Spleen (tissue), 11 donors: ENCODE results near the gene TFPI. TPM values are rescaled to one million over a fixed set of nuclear protein-coding genes. Genes with fewer than 3 reads are reported as not detected.

Experiments used
- DNase-seq: peaks from one replicate; pipeline ENCODE4 v3.0.0-alpha.2; 2020
- H3K27ac ChIP-seq, 8 donors: fragments of 200-600 bp; sonication (generic) in 7 of 8; 1 replicate in 4 of 8; 2 replicates in 4 of 8; pipeline versions ENCODE4 v1.5.0 to v1.8.0; 2016 to 2021; ENCODE audit warnings: inconsistent platforms in 4 of 8, mild to moderate bottlenecking in 4 of 8, moderate library complexity in 1 of 8
- H3K27me3 ChIP-seq, 7 donors: fragments of 200-600 bp; sonication (generic) in 6 of 7; replicated peaks in 1 of 7; 1 replicate in 4 of 7; 2 replicates in 3 of 7; pipeline versions ENCODE4 v1.5.0 to v1.8.0; 2016 to 2021; ENCODE audit warnings: inconsistent platforms in 3 of 7, mild to moderate bottlenecking in 1 of 7
- H3K36me3 ChIP-seq, 6 donors: fragments of 200-600 bp; sonication (generic) in 5 of 6; 1 replicate in 4 of 6; 2 replicates in 2 of 6; pipeline versions ENCODE4 v1.5.0 to v1.8.0; 2016 to 2021; ENCODE audit warnings: inconsistent platforms in 2 of 6
- H3K4me1 ChIP-seq, 6 donors: fragments of 200-600 bp; sonication (generic) in 5 of 6; 1 replicate in 3 of 6; 2 replicates in 3 of 6; pipeline versions ENCODE4 v1.5.0 to v1.8.0; 2016 to 2021; ENCODE audit warnings: inconsistent platforms in 3 of 6
- H3K4me3 ChIP-seq, 8 donors: fragments of 200-600 bp; sonication (generic) in 7 of 8; 1 replicate in 4 of 8; 2 replicates in 4 of 8; pipeline versions ENCODE4 v1.5.0 to v1.8.0; 2016 to 2021; ENCODE audit warnings: inconsistent platforms in 4 of 8, mild to moderate bottlenecking in 4 of 8, moderate library complexity in 2 of 8
- H3K9me3 ChIP-seq, 8 donors: fragments of 200-600 bp; sonication (generic) in 7 of 8; 1 replicate in 4 of 8; 2 replicates in 4 of 8; pipeline versions ENCODE4 v1.5.0 to v1.8.0; 2016 to 2021; ENCODE audit warnings: inconsistent platforms in 4 of 8
- CTCF ChIP-seq, 11 experiments: fragments of 200-600 bp in 7 of 11; fragments of 450-650 bp in 4 of 11; sonication (generic) in 4 of 11; IDR thresholded peaks in 8 of 11; conservative IDR thresholded peaks in 3 of 11; 1 replicate in 7 of 11; 2 replicates in 4 of 11; pipeline versions ENCODE4 v1.4.0 to v1.8.0; 2016 to 2021; ENCODE audit warnings: antibody characterized with exemption in 11 of 11, inconsistent platforms in 4 of 11, mild to moderate bottlenecking in 1 of 11
- POLR2A ChIP-seq, 3 donors: fragments of 450-650 bp; IDR thresholded peaks; one replicate each; pipeline ENCODE4 v1.5.1; 2017; ENCODE audit warnings: antibody characterized with exemption in 3 of 3, mild to moderate bottlenecking in 1 of 3
- POLR2AphosphoS5 ChIP-seq, 3 donors: sonication (generic); formaldehyde crosslinking; IDR thresholded peaks; one replicate each; pipeline ENCODE4 v1.5.1; 2017; ENCODE audit warnings: antibody characterized with exemption in 3 of 3
- WGBS, 5 donors: extraction: QIAGEN DNeasy Blood & Tissue Kit in 3 of 5; methylation state at CpG; one replicate each; pipeline versions ENCODE4 v1.1.5 to v1.1.7; 2013 to 2018; 5-methylcytosine and 5-hydroxymethylcytosine counted together
- intact Hi-C: fragments of 100-400 bp; cut with DNase I; formaldehyde crosslinking; loops from one replicate; pipeline ENCODE4 v1.15.0; 2023; ENCODE audit warnings: low total_unique reads
- polyA plus RNA-seq, 3 donors: library from polyadenylated mRNA; stranded (reverse); fragments of 200-250 nt; gene quantifications; one replicate each; pipeline ENCODE4 v1.2.1, GENCODE V29; 2013
- total RNA-seq, 7 donors: library from RNA; depleted of rRNA in 3 of 7; stranded (reverse); fragments of >200 nt in 3 of 7; fragmentation: NEBNext Ultra II Directional in 4 of 7; extraction: Animal tissue kit (Norgen Biotek cat#: 25700) in 4 of 7; gene quantifications; one replicate each; pipeline versions ENCODE4 v1.1.0 to v1.2.1, GENCODE V29; 2016 to 2021
- donor health status: healthy with polysubstance abuse.
- donor health status: DM: no; HTN: no; CAD: no; lungs with moderate emphysema.
- donor health status: DM: no; HTN: no; CAD: no.
- donor health status: Bipolar disorder and iron deficiency.
- donor health status: healthy.
- donor health status: DM: no; HTN: no; CAD: no.
- donor health status: DM: yes; HTN: yes; CAD: no.

The TFPI gene
- total and polyA plus RNA-seq, 10 donors, result 7.4 to 117 (median 44.8) TPM

GRCh38 chr2:187549951-187550555, 4.2 kb downstream of the TFPI start:
- WGBS, 5 donors, result 59 to 73% (median 64%) methylated on average over 3 of the region's 3 CpGs
- no peak for DNase-seq
- Histone ChIP-seq H3K27ac (peak overlapping the region in 4 of 8 donors; percentile 6 to 43 (median 14)), H3K9me3 (no peaks in the 10 kb centered on the region), H3K27me3 (no peaks in the 10 kb centered on the region), H3K4me3 (peak overlapping the region in 1 of 8 donors; percentile 19), H3K4me1 (peaks cover 0 to 35% (median 11%) of the 10 kb centered on the region in 6 donors), H3K36me3 (no peaks in the 10 kb centered on the region)
- TF ChIP-seq CTCF (IDR thresholded peaks at IDR 0.05 in 8 of 11, conservative IDR thresholded peaks at IDR 0.05 in 3 of 11), result no peak
- no peak for TF ChIP-seq POLR2A (IDR thresholded peaks at IDR 0.05)
- TF ChIP-seq POLR2AphosphoS5 (IDR thresholded peaks at IDR 0.05), result no peak
- intact Hi-C loops, result no loop called here

GRCh38 chr2:187549193-187549592, 5.0 kb downstream of the TFPI start:
- Histone ChIP-seq H3K9me3 (no peaks in the 10 kb centered on the region), H3K36me3 (no peaks in the 10 kb centered on the region), H3K27me3 (no peaks in the 10 kb centered on the region), H3K4me3 (no peak overlapping the region), H3K4me1 (peaks cover 0 to 27% (median 6%) of the 10 kb centered on the region in 6 donors), H3K27ac (peak overlapping the region in 5 of 8 donors; percentile 6 to 46 (median 33))
- intact Hi-C loops, result no loop called here
- no peak for DNase-seq
- TF ChIP-seq POLR2AphosphoS5 (IDR thresholded peaks at IDR 0.05) (no peak), CTCF (IDR thresholded peaks at IDR 0.05 in 8 of 11, conservative IDR thresholded peaks at IDR 0.05 in 3 of 11) (no peak), POLR2A (IDR thresholded peaks at IDR 0.05) (no peak)

GRCh38 chr2:187548656-187549055, 5.6 kb downstream of the TFPI start:
- H3K4me3 ChIP-seq, result no peak overlapping the region

More at GRCh38 chr2:187548656-187549055, 5.6 kb downstream of the TFPI start:
- H3K9me3 ChIP-seq, result no peaks in the 10 kb centered on the region
- peak overlapping the region in 6 of 8 donors; percentile 4 to 46 (median 20) for H3K27ac ChIP-seq
- H3K36me3 ChIP-seq, result no peaks in the 10 kb centered on the region
- DNase-seq, result no peak
- TF ChIP-seq POLR2AphosphoS5 (IDR thresholded peaks at IDR 0.05), result no peak
- TF ChIP-seq POLR2A (IDR thresholded peaks at IDR 0.05), result no peak
- no peak for TF ChIP-seq CTCF (IDR thresholded peaks at IDR 0.05 in 8 of 11, conservative IDR thresholded peaks at IDR 0.05 in 3 of 11)
- H3K27me3 ChIP-seq, result no peaks in the 10 kb centered on the region
- peaks cover 0 to 27% (median 6%) of the 10 kb centered on the region in 6 donors for H3K4me1 ChIP-seq
- intact Hi-C loops, result no loop called here
